SK-N-SH (cell line): ENCODE measurements around the gene MYO7A. TPM values are rescaled to one million over a fixed set of nuclear protein-coding genes. Genes with fewer than 3 reads are reported as not detected.

Experiments used
- CTCF ChIA-PET: fragments of 300-600, 350-600 bp; formaldehyde crosslinking; extraction: SDS; loops from one replicate; lab custom pipeline; 2021; lab: Yijun Ruan, JAX
- POLR2A ChIA-PET: fragments of 350-600 bp; sonication (Branson Sonifier 250); formaldehyde crosslinking; extraction: SDS; loops from one replicate; lab custom pipeline; 2020; ENCODE audit warnings: antibody characterized with exemption, inconsistent platforms; lab: Yijun Ruan, JAX
- DNase-seq: peaks from one replicate; pipeline ENCODE4 v3.0.0; 2012
- H2AFZ ChIP-seq: fragments of 200-600 bp; sonication (generic); 2 replicates; pipeline ENCODE4 v1.8.1; 2016; ENCODE audit warnings: antibody characterized with exemption, mild to moderate bottlenecking, low read depth
- H3F3A ChIP-seq: fragments of 200-600 bp; sonication (generic); replicated peaks from 2 replicates; pipeline ENCODE3; 2016; ENCODE audit warnings: antibody characterized with exemption, mild to moderate bottlenecking; ENCODE audit not compliant: insufficient read depth
- H3K27ac ChIP-seq, 2 experiments: fragments of 200-500 bp in 1 of 2; fragments of 200-600 bp in 1 of 2; sonication (Bioruptor generic) in 1 of 2; sonication (generic), shearing (Covaris generic) in 1 of 2; 2 replicates each; pipeline versions ENCODE4 v1.5.1 to v1.6.1; 2014 to 2016; ENCODE audit warnings: low read depth in 2 of 2, inconsistent platforms in 1 of 2, low read length in 1 of 2, mild to moderate bottlenecking in 1 of 2, mixed read lengths in 1 of 2
- H3K27me3 ChIP-seq: fragments of 200-600 bp; sonication (generic), shearing (Covaris generic); 2 replicates; pipeline ENCODE4 v1.6.1; 2016; ENCODE audit warnings: mixed run types; ENCODE audit not compliant: insufficient read depth
- H3K36me3 ChIP-seq, 2 experiments: fragments of 200-500 bp in 1 of 2; fragments of 200-600 bp in 1 of 2; sonication (Bioruptor generic) in 1 of 2; sonication (generic) in 1 of 2; replicated peaks in 1 of 2; 2 replicates each; pipeline versions ENCODE3 to v1.5.1; 2014 to 2016; ENCODE audit warnings: low read length in 1 of 2, mild to moderate bottlenecking in 1 of 2; ENCODE audit not compliant: insufficient read depth in 2 of 2, control insufficient read depth in 1 of 2
- H3K4me1 ChIP-seq, 2 experiments: fragments of 200-500 bp in 1 of 2; fragments of 200-600 bp in 1 of 2; sonication (Bioruptor generic) in 1 of 2; sonication (generic), shearing (Covaris generic) in 1 of 2; 2 replicates each; pipeline versions ENCODE4 v1.5.1 to v1.6.1; 2014 to 2016; ENCODE audit warnings: low read depth in 1 of 2, low read length in 1 of 2, mixed run types in 1 of 2; ENCODE audit not compliant: insufficient read depth in 2 of 2, control insufficient read depth in 1 of 2
- H3K4me2 ChIP-seq: fragments of 200-600 bp; sonication (generic), shearing (Covaris generic); 2 replicates; pipeline ENCODE4 v1.6.1; 2017; ENCODE audit warnings: mixed run types
- H3K4me3 ChIP-seq, 2 experiments: fragments of 200-500 bp in 1 of 2; fragments of 200-600 bp in 1 of 2; sonication (Bioruptor generic) in 1 of 2; sonication (generic), shearing (Covaris generic) in 1 of 2; 2 replicates each; pipeline versions ENCODE4 v1.5.1 to v1.8.1; 2014 to 2016; ENCODE audit warnings: low read depth in 2 of 2, inconsistent platforms in 1 of 2, low read length in 1 of 2, mild to moderate bottlenecking in 1 of 2, mixed read lengths in 1 of 2, moderate library complexity in 1 of 2
- H3K79me2 ChIP-seq: fragments of 200-600 bp; sonication (generic); 2 replicates; pipeline ENCODE4 v1.8.1; 2017; ENCODE audit warnings: mild to moderate bottlenecking; ENCODE audit not compliant: insufficient read depth
- H3K9ac ChIP-seq: fragments of 200-600 bp; sonication (generic); 2 replicates; pipeline ENCODE4 v1.6.1; 2017; ENCODE audit warnings: mixed run types
- H3K9me2 ChIP-seq: fragments of 200-600 bp; sonication (generic); 2 replicates; pipeline ENCODE4 v1.6.1; 2017; ENCODE audit warnings: mixed run types
- H3K9me3 ChIP-seq: fragments of 200-600 bp; sonication (generic); 2 replicates; pipeline ENCODE4 v1.6.1; 2017; ENCODE audit warnings: mixed run types, mild to moderate bottlenecking, moderate library complexity
- H4K20me1 ChIP-seq: fragments of 200-600 bp; sonication (generic); 2 replicates; pipeline ENCODE4 v1.6.1; 2017; ENCODE audit warnings: mild to moderate bottlenecking, mixed run types; ENCODE audit not compliant: insufficient read depth
- CHD2 ChIP-seq: fragments of 150-350 bp; IDR thresholded peaks from 2 replicates; pipeline ENCODE4 v1.6.1; 2018; ENCODE audit warnings: low read length; ENCODE audit not compliant: partially characterized antibody
- FOSL2 ChIP-seq: IDR thresholded peaks from 2 replicates; pipeline ENCODE4 v1.4.0; 2012; ENCODE audit warnings: low read depth, mild to moderate bottlenecking, moderate library complexity, borderline replicate concordance
- FOXJ3 ChIP-seq: sonication (generic); formaldehyde crosslinking; IDR thresholded peaks from 2 replicates; pipeline ENCODE4 v1.5.1; 2020; ENCODE audit warnings: mild to moderate bottlenecking, missing genetic modification reagents
- FOXM1 ChIP-seq: IDR thresholded peaks from 2 replicates; pipeline ENCODE4 v1.4.0; 2012; ENCODE audit warnings: low read depth, mild to moderate bottlenecking
- GABPA ChIP-seq: IDR thresholded peaks from 2 replicates; pipeline ENCODE4 v1.4.0; 2012; ENCODE audit warnings: low read depth, mild to moderate bottlenecking
- NFIC ChIP-seq: IDR thresholded peaks from 2 replicates; pipeline ENCODE4 v1.4.0; 2012; ENCODE audit warnings: borderline replicate concordance
- POLR2AphosphoS5 ChIP-seq: IDR thresholded peaks from 2 replicates; pipeline ENCODE4 v1.6.1; 2012; ENCODE audit warnings: low read depth, low read length
- RFX5 ChIP-seq: IDR thresholded peaks from 2 replicates; pipeline ENCODE4 v1.6.1; 2012; ENCODE audit warnings: mild to moderate bottlenecking, improper control_type of control experiment, low read length
- RXRA ChIP-seq: IDR thresholded peaks from 2 replicates; pipeline ENCODE4 v1.4.0; 2012; ENCODE audit warnings: low read depth, mild to moderate bottlenecking, borderline replicate concordance
- SMC3 ChIP-seq: IDR thresholded peaks from 2 replicates; pipeline ENCODE4 v1.6.1; 2012; ENCODE audit warnings: low read depth, low read length, improper control_type of control experiment
- TAF1 ChIP-seq: IDR thresholded peaks from 2 replicates; pipeline ENCODE4 v1.6.1; 2012; ENCODE audit warnings: low read depth, mild to moderate bottlenecking, low read length, moderate library complexity, borderline replicate concordance
- TCF12 ChIP-seq: IDR thresholded peaks from 2 replicates; pipeline ENCODE4 v1.4.0; 2012
- TEAD4 ChIP-seq: IDR thresholded peaks from 2 replicates; pipeline ENCODE4 v1.4.0; 2012; ENCODE audit warnings: mild to moderate bottlenecking, borderline replicate concordance; ENCODE audit not compliant: insufficient read depth
- USF1 ChIP-seq: IDR thresholded peaks from 2 replicates; pipeline ENCODE4 v1.4.0; 2012; ENCODE audit warnings: low read depth, borderline replicate concordance
- USF2 ChIP-seq: fragments of 150-350 bp; IDR thresholded peaks from 2 replicates; pipeline ENCODE4 v1.6.1; 2017; ENCODE audit warnings: antibody characterized with exemption, low read length, low read depth, borderline replicate concordance
- WGBS: methylation state at CpG from one replicate; pipeline ENCODE4 v1.1.6; 2017; ENCODE audit warnings: low lambda C conversion rate; 5-methylcytosine and 5-hydroxymethylcytosine counted together
- polyA plus RNA-seq, 3 experiments: library from polyadenylated mRNA; depleted of rRNA; stranded (reverse); fragments of >200 nt; gene quantifications; 2 replicates each; pipeline ENCODE4 v1.2.3, GENCODE V29; 2012
- TF ChIP-seq, protein P1 (sequence below): IDR thresholded peaks from 2 replicates; pipeline ENCODE4 v1.6.1; 2012; ENCODE audit warnings: mild to moderate bottlenecking, low read depth, low read length, moderate library complexity

The MYO7A gene
- polyA plus RNA-seq, 1 of the 3 experiments (the other 2 are of a cell fraction) = 0.08 TPM

DNA sequence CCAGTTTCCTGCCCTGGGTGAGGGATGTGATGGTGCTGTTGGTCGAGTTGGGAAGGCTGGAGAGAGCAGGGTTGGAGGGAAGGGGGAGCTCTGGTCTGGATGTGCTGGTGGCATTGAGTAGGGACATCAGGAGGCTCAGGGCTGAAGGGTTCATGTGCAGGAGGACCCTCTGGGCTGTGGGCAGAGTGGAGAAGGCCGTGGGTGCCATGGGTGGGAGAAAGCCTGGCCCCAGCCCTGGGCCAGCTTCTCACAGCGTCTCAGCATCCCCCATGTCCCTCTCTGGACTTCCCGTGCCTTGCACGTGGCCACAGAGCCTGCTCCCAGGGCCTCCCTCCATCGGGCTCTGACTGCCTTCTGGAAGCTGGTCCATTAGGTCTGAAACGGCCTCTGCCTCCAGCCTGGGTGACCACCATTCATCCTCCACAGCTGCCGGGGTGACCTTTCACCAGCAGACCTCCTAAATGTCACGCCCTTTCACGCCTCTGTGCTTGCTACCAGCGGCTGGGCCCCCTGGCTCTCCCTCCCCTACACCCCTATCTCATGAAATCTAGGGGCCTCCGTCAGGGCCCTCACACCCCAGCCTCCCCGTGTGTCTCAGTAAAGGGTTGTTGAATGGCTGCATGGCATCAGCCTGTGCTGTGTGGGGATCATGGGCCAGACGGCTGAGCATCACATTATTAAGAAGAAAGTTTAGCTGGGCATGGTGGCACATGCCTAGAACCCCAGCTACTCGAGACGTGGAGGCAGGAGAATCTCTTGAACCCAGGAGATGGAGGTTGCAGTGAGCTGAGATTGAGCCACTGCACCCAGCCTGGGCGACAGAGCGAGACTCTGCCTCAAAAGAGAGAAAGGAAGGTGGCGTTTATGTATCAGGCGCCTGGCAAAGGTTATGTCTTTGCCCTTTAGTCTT is 25.5 kb downstream of the MYO7A start:
- Histone ChIP-seq H2AFZ (no peak overlapping the region), H3K9ac (no peak overlapping the region), H4K20me1 (no peaks in the 10 kb centered on the region), H3K4me2 (no peak overlapping the region), H3K79me2 (no peaks in the 10 kb centered on the region), H3K9me2 (no peaks in the 10 kb centered on the region), H3K36me3 (no peaks in the 10 kb centered on the region), H3K4me3 (no peak overlapping the region), H3K27ac (no peak overlapping the region), H3F3A (no peaks in the 10 kb centered on the region), H3K4me1 (peaks cover 0 to 13% of the 10 kb centered on the region in 2 experiments; a peak in 1 of 4 replicates), H3K27me3 (no peaks in the 10 kb centered on the region), H3K9me3 (no peaks in the 10 kb centered on the region)
- ChIA-PET POLR2A (no interaction called here), CTCF (interaction anchor here (1.3 to 2.5 kb wide), 3 partner anchors 26 to 35 kb away, joined by 5 to 15 read pairs (median 8); partner anchors contain the start of gene MYO7A)
- no peak for DNase-seq
- TF ChIP-seq, protein P1, sequence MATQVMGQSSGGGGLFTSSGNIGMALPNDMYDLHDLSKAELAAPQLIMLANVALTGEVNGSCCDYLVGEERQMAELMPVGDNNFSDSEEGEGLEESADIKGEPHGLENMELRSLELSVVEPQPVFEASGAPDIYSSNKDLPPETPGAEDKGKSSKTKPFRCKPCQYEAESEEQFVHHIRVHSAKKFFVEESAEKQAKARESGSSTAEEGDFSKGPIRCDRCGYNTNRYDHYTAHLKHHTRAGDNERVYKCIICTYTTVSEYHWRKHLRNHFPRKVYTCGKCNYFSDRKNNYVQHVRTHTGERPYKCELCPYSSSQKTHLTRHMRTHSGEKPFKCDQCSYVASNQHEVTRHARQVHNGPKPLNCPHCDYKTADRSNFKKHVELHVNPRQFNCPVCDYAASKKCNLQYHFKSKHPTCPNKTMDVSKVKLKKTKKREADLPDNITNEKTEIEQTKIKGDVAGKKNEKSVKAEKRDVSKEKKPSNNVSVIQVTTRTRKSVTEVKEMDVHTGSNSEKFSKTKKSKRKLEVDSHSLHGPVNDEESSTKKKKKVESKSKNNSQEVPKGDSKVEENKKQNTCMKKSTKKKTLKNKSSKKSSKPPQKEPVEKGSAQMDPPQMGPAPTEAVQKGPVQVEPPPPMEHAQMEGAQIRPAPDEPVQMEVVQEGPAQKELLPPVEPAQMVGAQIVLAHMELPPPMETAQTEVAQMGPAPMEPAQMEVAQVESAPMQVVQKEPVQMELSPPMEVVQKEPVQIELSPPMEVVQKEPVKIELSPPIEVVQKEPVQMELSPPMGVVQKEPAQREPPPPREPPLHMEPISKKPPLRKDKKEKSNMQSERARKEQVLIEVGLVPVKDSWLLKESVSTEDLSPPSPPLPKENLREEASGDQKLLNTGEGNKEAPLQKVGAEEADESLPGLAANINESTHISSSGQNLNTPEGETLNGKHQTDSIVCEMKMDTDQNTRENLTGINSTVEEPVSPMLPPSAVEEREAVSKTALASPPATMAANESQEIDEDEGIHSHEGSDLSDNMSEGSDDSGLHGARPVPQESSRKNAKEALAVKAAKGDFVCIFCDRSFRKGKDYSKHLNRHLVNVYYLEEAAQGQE = no peak
- TF ChIP-seq TCF12 (no peak), FOXM1 (no peak), POLR2AphosphoS5 (no peak), NFIC (no peak), RXRA (no peak), GABPA (no peak), CHD2 (no peak), SMC3 (no peak), FOSL2 (no peak), TEAD4 (no peak), TAF1 (no peak), USF1 (no peak), RFX5 (no peak), FOXJ3 (CRISPR knock-in tag) (no peak), USF2 (no peak)
- WGBS = 66% methylated on average over 16 of the region's 20 CpGs
